NCI-H748 (cell line): ENCODE measurements around the gene STX18.
"Not testable (repeated sequence)": the region's sequence is repeated elsewhere in the genome, so short reads cannot be mapped to it uniquely, and the experiment has no call there.

ENCODE experiments used
- DNase-seq: peaks from one replicate; lab custom pipeline; 2025; ENCODE audit not compliant: unreplicated experiment; lab: John Stamatoyannopoulos, UW

STX18 gene

DNA sequence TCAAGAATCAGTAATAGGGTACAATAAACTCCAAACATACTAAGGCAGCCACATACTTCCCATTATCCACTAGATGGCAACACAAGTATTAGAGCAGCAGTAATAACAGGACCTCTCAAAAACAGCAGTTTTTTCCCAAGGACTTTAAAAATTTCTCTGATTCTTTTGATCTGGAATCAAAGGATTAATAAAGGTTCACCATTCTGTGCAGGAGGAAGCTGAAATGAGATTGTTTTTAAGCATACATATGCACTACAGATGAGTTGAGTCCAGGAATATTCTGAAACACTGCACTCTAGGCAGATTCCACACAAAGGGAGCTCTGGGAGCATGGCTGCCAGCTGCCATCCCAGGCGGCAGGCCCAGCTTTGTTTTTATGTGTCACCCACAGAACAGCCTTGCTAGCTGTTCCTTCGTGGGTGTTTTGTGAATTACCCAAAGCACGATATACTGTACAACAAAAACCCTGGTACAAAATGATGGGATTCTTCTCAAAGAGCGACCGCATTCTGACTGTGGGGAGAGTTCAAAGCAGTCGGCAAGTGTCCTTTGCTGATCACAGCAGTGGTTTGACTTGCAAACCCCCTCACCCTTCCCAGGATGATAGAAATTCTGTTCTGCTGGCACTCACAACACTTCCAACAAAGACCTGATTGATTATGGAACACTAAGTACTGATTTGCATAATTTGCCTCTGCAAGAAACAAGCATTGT, 61.0 kb downstream of the STX18 start:
- no peak for DNase-seq

- no peak for DNase-seq
Measured at GRCh38 chr4:4480205-4480604, 61.6 kb downstream of the STX18 start.

GRCh38 chr4:4479366-4479765, 62.5 kb downstream of the STX18 start:
- no peak for DNase-seq

DNA sequence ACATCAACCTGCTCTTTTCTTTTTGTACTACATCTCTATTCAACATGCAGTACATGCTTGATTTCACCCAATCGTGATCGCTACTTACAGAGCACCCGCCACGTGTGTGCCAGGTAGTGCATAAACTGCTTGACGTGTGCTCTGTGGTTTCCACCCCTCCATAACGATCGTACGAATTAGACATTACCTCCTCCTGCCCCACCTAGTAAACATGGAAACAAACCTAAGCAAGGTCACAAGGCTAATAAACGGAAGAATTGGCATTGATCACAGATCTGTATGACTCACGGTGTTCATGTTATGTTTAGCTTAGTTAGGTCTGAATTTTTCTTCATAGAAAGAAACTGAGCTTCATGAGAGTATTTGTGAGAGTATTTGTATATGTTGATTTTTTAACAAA, 64.1 kb downstream of the STX18 start:
- DNase-seq = peak; percentile 0

GRCh38 chr4:4477391-4477790, 64.5 kb downstream of the STX18 start:
- DNase-seq = no peak

DNA sequence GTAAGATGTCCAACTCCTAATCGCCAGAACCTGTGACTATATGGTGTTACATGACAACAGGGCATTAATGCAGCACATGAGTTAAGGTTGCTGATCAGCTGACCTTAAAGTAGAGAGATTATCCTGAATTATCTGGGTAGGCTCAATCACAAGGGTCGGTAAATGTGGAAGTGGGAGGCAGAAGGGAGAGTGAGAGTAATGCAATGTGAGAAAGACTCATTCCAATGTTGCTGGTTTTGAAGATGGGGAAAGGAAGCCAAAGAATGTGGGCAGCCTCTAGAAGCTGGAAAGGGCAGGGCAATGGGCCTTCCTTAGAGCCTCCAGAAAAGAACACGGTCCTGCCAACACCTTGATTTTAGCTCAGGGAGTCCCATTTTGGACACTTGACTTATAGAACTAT, 67.4 kb downstream of the STX18 start:
- DNase-seq = no peak

- DNase-seq = no peak
Measured at GRCh38 chr4:4472344-4472958, 69.4 kb downstream of the STX18 start.

DNA sequence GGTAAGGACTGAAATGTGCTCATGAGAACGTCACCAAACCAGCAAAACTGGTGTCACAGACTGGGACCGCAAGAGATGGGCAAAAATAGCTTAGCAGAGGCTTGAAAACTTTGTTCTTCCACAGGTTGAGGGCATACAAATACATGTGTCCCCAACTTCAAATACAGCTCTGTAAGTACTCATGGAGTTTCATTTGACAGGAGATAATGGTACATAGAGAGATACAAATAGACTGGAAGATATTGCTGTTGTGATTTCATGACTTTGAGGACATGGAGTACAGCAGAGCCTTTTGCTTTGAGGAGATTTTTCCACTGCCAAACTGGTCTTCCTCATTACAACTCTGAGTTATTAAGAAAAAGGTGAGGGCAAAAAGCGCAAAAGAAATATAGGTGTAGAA, 70.7 kb downstream of the STX18 start:
- no peak for DNase-seq

GRCh38 chr4:4470208-4470607, 71.6 kb downstream of the STX18 start:
- DNase-seq = no peak

- DNase-seq = not testable (repeated sequence)
Measured at GRCh38 chr4:4465238-4465637, 76.6 kb downstream of the STX18 start.

DNA sequence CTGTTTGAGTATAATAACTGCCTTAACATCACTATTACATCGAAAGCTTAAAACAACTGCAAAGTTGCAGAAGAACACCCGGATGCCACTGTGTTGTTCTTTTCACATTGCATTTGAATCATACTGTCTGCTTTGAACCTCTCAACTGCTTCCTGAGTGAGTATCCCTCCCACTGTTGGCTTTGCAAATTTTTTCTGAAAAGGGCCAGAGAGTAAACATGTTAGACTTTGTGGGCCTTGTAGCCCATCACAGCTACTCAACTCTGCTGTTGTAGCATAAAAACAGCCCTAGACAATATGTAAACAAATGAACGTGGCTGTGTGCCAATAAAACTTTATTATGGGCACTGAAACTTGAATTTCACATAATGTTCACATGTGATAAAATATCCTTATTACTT, 78.9 kb downstream of the STX18 start:
- no peak for DNase-seq

DNA sequence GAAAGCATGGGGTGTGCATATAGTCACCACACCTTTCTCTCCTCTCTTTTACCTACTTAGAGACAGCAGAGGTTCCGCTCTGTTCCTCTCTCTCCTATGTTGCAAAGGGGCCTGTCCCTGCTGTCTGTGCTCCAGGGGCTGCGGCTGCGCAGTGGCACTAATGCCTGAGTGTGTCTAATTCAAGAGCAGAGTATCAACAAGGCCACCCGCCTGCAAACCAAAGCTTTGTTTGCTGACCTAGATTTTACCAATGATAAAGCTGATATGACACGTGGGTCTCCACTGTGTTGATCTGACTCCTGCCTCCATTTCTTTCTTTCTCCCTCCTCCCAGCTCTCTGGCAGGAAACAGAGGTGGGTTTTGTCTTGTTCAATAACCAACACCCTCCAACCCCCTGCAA, 80.0 kb downstream of the STX18 start:
- DNase-seq = no peak

GRCh38 chr4:4461178-4461577, 80.7 kb downstream of the STX18 start:
- DNase-seq = no peak

- DNase-seq = no peak
Measured at GRCh38 chr4:4460759-4461158, 81.1 kb downstream of the STX18 start.

DNA sequence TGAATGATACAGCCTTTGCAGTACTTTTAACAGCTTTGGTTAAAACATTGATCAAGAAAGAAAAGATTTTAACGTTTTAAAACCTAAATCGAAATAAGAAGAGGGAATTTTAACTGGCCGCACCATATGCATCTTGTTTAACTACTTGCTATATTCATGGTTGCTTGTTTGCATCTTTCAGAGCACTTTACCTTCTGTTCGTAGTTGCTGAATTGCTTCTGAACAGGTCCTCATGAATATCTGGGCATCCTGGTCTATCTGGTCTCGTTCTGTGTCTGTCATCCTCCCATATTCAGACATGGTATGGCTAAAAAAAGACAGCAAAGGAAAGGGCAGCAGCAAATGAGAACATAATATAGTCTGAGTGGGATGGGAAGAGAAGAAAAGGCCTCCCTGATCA, 82.7 kb downstream of the STX18 start:
- DNase-seq = no peak

GRCh38 chr4:4457803-4458553, 83.9 kb downstream of the STX18 start:
- DNase-seq = no peak

- DNase-seq = no peak
Measured at GRCh38 chr4:4456816-4457578, 84.9 kb downstream of the STX18 start.

GRCh38 chr4:4456351-4456750, 85.5 kb downstream of the STX18 start:
- no peak for DNase-seq

DNA sequence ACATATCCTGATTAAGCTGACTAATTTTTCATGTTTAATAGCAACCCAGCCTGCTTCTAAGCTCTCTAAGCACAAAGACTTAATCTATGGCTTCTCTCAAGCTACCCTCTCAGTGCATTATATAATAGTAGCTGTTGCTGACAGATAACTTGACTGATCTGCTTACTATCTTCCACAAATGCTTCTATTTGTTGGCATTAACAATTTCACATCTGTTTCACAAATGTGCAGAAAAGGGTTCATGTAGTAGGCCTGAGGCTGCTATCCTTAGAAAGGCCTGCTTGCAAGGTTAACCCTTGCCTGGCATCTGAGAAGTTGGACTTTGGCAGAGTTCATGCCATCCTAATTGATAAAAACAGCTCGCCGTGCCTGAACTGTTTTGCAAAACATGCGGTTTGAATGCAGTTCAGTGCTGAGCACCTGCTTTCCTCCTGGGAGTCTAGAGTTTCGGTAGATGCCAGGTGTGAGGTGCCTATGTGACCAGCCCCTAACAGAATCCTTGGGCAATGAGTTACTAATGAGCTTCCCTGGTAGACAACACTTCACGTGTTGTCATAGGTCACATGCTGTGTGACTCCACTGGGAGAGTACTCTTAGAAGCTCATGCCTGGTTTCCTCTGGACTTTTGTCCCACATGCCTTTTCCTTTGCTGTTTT, 86.5 kb downstream of the STX18 start:
- DNase-seq = no peak

- no peak for DNase-seq
Measured at GRCh38 chr4:4446434-4446833, 95.4 kb downstream of the STX18 start.

GRCh38 chr4:4443821-4444220, 98.0 kb downstream of the STX18 start:
- DNase-seq = no peak
